ENCODE data around the gene EWSR1. TPM values are rescaled to one million over a fixed set of nuclear protein-coding genes. Genes with fewer than 3 reads are reported as not detected.

The EWSR1 gene
- total and polyA plus RNA-seq, 2 donors (not counting 3 experiments of a cell fraction or from before 2014, with no cell fraction given) = 305 to 588 TPM

DNA sequence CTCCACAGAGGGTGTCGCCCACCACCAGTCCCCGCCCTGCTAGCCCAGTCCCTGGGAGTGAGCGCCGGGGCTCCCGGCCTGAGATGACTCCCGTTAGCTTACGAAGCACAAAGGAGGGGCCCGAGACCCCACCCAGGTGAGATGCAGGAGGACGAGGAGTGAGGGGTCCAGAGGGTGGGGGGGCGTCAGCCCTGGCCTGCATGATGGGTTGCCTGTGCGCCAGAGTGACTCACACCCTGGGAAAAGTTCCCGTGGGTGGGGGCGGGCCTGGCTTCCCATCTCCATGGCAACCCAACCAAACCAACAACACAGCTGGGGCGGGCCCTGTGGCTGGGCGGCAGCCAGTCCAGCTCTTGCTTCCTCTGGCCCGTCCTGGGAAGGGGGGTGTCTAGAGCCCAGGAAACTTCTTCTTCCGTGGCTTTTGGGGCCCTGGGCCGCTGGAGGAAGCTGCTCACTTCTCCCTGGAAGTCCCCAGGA lies 42.8 kb downstream of the EWSR1 start:
- no TSS peak for BruUV-seq (replicated peaks)
- peak; percentile 99 for DNase-seq (ENCODE audit: low read depth, low spot score)
- no peak overlapping the region for H2AFZ ChIP-seq (ENCODE audit: low read depth, low read length)
- intact Hi-C loops (cut with micrococcal nuclease) = no loop called here
- peaks cover 18 to 24% of the 10 kb centered on the region in 2 experiments for H3K27me3 ChIP-seq (ENCODE audit: control insufficient read depth in 2 of 2, insufficient read depth in 2 of 2, low read length in 2 of 2)
- peak overlapping the region; percentile 36 for H3K9ac ChIP-seq (replicated peaks; ENCODE audit: extremely low read depth, insufficient read depth, low read length)
- dilution Hi-C loops (cut with MboI; ENCODE audit: extremely low pct_ligation_motif_present, low sequenced_read_pairs) = no loop called here
- H3K4me2 ChIP-seq (ENCODE audit: insufficient read depth, low read length) = no peak overlapping the region
- POLR2A ChIA-PET = no interaction called here
- CTCF ChIA-PET = interaction anchor here (0.7 to 1.9 kb wide), 3 partner anchors 10 to 48 kb away, joined by 3 to 6 read pairs (median 6); no protein-coding TSS in a partner anchor
- no peak overlapping the region for H3K4me3 ChIP-seq (replicated peaks in 1 of 3; ENCODE audit: insufficient read depth in 1 of 3, low read depth in 1 of 3, low read length in 3 of 3)
- peak overlapping the region; percentile 80 for H3K27ac ChIP-seq (ENCODE audit: insufficient read depth, low read depth, low read length)
- H3K4me1 ChIP-seq (ENCODE audit: control insufficient read depth, extremely low read depth, insufficient read depth, low read length) = peaks cover 40% of the 10 kb centered on the region
- peaks cover 0 to 4% of the 10 kb centered on the region in 2 experiments for H3K36me3 ChIP-seq (ENCODE audit: control insufficient read depth in 2 of 2, extremely low read depth in 1 of 2, insufficient read depth in 2 of 2, low read length in 2 of 2)
- peaks cover 9% of the 10 kb centered on the region for H3K79me2 ChIP-seq (ENCODE audit: control insufficient read depth, insufficient read depth, low read length)
- no peaks in the 10 kb centered on the region for H3K9me1 ChIP-seq (replicated peaks; ENCODE audit: control insufficient read depth, extremely low read depth, insufficient read depth, low read length)
- no peaks in the 10 kb centered on the region for H3K9me3 ChIP-seq (replicated peaks; ENCODE audit: control insufficient read depth, insufficient read depth, low read length)
- FAIRE-seq = peak; percentile 98
- H4K20me1 ChIP-seq (replicated peaks; ENCODE audit: control insufficient read depth, extremely low read depth, insufficient read depth, low read length) = no peaks in the 10 kb centered on the region
- TF ChIP-seq POLR2AphosphoS5 (IDR thresholded peaks at IDR 0.05; ENCODE audit: insufficient read depth, low read depth, low read length) (peak; percentile 50), FOS (IDR thresholded peaks at IDR 0.05; ENCODE audit: borderline replicate concordance, insufficient read depth, low read length) (peak; percentile 77), MYC (IDR thresholded peaks at IDR 0.05; ENCODE audit: low read depth, low read length) (no peak), JUN (IDR thresholded peaks at IDR 0.05; ENCODE audit: borderline replicate concordance, insufficient read depth, insufficient read length, low read depth) (peak; percentile 72)

DNA sequence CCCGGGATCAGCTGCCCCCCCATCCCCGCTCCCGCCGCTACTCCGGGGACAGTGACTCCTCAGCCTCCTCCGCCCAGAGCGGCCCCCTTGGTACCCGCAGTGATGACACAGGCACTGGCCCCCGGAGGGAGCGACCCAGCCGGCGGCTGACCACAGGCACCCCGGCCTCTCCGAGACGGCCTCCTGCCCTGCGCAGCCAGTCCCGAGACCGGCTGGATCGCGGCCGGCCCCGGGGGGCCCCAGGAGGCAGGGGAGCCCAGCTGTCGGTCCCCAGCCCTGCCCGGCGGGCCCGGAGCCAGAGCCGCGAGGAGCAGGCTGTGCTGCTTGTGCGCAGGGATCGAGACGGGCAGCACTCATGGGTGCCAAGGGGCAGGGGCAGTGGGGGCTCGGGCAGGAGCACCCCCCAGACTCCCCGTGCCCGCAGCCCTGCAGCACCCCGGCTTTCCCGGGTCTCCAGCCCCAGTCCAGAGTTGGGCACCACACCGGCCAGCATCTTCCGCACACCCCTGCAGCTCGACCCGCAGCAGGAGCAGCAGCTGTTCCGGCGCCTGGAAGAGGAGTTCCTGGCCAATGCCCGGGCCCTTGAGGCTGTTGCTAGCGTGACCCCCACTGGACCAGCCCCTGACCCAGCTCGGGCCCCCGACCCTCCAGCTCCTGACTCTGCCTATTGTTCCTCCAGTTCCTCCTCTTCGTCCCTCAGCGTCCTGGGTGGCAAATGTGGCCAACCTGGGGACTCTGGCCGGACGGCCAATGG lies 43.6 kb downstream of the EWSR1 start:
- Histone ChIP-seq H3K36me3 (ENCODE audit: control insufficient read depth in 2 of 2, extremely low read depth in 1 of 2, insufficient read depth in 2 of 2, low read length in 2 of 2) (peaks cover 0 to 4% of the 10 kb centered on the region in 2 experiments), H3K4me1 (ENCODE audit: control insufficient read depth, extremely low read depth, insufficient read depth, low read length) (peaks cover 40% of the 10 kb centered on the region), H4K20me1 (replicated peaks; ENCODE audit: control insufficient read depth, extremely low read depth, insufficient read depth, low read length) (no peaks in the 10 kb centered on the region), H2AFZ (ENCODE audit: low read depth, low read length) (no peak overlapping the region), H3K9me1 (replicated peaks; ENCODE audit: control insufficient read depth, extremely low read depth, insufficient read depth, low read length) (no peaks in the 10 kb centered on the region), H3K79me2 (ENCODE audit: control insufficient read depth, insufficient read depth, low read length) (peaks cover 9% of the 10 kb centered on the region), H3K4me3 (replicated peaks in 1 of 3; ENCODE audit: insufficient read depth in 1 of 3, low read depth in 1 of 3, low read length in 3 of 3) (no peak overlapping the region), H3K4me2 (ENCODE audit: insufficient read depth, low read length) (no peak overlapping the region), H3K27ac (ENCODE audit: insufficient read depth, low read depth, low read length) (peak overlapping the region; percentile 80), H3K9me3 (replicated peaks; ENCODE audit: control insufficient read depth, insufficient read depth, low read length) (no peaks in the 10 kb centered on the region), H3K27me3 (ENCODE audit: control insufficient read depth in 2 of 2, insufficient read depth in 2 of 2, low read length in 2 of 2) (peaks cover 24 to 29% of the 10 kb centered on the region in 2 experiments), H3K9ac (replicated peaks; ENCODE audit: extremely low read depth, insufficient read depth, low read length) (peak overlapping the region; percentile 12)
- BruUV-seq (replicated peaks) = no TSS peak
- dilution Hi-C loops (cut with MboI; ENCODE audit: extremely low pct_ligation_motif_present, low sequenced_read_pairs) (no loop called here), intact Hi-C loops (cut with micrococcal nuclease) (no loop called here)
- DNase-seq (ENCODE audit: low read depth, low spot score) (no peak), FAIRE-seq (no peak)
- ChIA-PET CTCF (interaction anchor here (1.0 to 1.9 kb wide), 3 partner anchors 8 to 38 kb away, joined by 3 to 7 read pairs (median 6); no protein-coding TSS in a partner anchor), POLR2A (no interaction called here)
- TF ChIP-seq GATA2 (IDR thresholded peaks at IDR 0.05; ENCODE audit: insufficient read depth, insufficient read length, low read depth, low read length) (no peak), FOS (IDR thresholded peaks at IDR 0.05; ENCODE audit: borderline replicate concordance, insufficient read depth, low read length) (no peak), MYC (IDR thresholded peaks at IDR 0.05; ENCODE audit: low read depth, low read length) (no peak), EZH2 (IDR thresholded peaks at IDR 0.05; ENCODE audit: borderline replicate concordance, low read depth, low read length, severe bottlenecking) (no peak), POLR2A (IDR thresholded peaks at IDR 0.05; ENCODE audit: low read depth, low read length) (no peak), POLR2AphosphoS5 (IDR thresholded peaks at IDR 0.05; ENCODE audit: insufficient read depth, low read depth, low read length) (no peak), JUN (IDR thresholded peaks at IDR 0.05; ENCODE audit: borderline replicate concordance, insufficient read depth, insufficient read length, low read depth) (no peak)
- TF ChIP-seq, protein P1, sequence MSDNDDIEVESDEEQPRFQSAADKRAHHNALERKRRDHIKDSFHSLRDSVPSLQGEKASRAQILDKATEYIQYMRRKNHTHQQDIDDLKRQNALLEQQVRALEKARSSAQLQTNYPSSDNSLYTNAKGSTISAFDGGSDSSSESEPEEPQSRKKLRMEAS (IDR thresholded peaks at IDR 0.05; ENCODE audit: insufficient read depth, insufficient read length) = no peak
- TF ChIP-seq, protein P2, sequence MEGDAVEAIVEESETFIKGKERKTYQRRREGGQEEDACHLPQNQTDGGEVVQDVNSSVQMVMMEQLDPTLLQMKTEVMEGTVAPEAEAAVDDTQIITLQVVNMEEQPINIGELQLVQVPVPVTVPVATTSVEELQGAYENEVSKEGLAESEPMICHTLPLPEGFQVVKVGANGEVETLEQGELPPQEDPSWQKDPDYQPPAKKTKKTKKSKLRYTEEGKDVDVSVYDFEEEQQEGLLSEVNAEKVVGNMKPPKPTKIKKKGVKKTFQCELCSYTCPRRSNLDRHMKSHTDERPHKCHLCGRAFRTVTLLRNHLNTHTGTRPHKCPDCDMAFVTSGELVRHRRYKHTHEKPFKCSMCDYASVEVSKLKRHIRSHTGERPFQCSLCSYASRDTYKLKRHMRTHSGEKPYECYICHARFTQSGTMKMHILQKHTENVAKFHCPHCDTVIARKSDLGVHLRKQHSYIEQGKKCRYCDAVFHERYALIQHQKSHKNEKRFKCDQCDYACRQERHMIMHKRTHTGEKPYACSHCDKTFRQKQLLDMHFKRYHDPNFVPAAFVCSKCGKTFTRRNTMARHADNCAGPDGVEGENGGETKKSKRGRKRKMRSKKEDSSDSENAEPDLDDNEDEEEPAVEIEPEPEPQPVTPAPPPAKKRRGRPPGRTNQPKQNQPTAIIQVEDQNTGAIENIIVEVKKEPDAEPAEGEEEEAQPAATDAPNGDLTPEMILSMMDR (IDR thresholded peaks at IDR 0.05; ENCODE audit: extremely low read depth in 1 of 2, insufficient read depth in 1 of 2, low read depth in 1 of 2, low read length in 2 of 2) = no peak

All from endothelial cell of umbilical vein (primary cell).